Kidney capillary endothelial cell (primary cell): ENCODE data around the gene CRMP1.

ENCODE experiments used
- DNase-seq: peaks from one replicate; pipeline ENCODE4 v3.0.0-alpha.2; 2018; ENCODE audit warnings: low spot score

Gene CRMP1

GRCh38 chr4:5796976-5797375 is 95.9 kb downstream of the CRMP1 start:
- DNase-seq, result no peak

GRCh38 chr4:5795580-5795979 is 97.3 kb downstream of the CRMP1 start:
- DNase-seq, result no peak

- no peak for DNase-seq
These were observed 99.4 kb downstream of the CRMP1 start for GRCh38 chr4:5793514-5793913.

- no peak for DNase-seq
These were observed 101.2 kb downstream of the CRMP1 start for GRCh38 chr4:5791654-5792053.

GRCh38 chr4:5790546-5790857 is 102.4 kb downstream of the CRMP1 start:
- no peak for DNase-seq

GRCh38 chr4:5789141-5789540 is 103.7 kb downstream of the CRMP1 start:
- DNase-seq, result no peak

- no peak for DNase-seq
These were observed 104.7 kb downstream of the CRMP1 start for GRCh38 chr4:5788144-5788543.

- no peak for DNase-seq
These were observed 105.6 kb downstream of the CRMP1 start for GRCh38 chr4:5787311-5787710.

- DNase-seq, result no peak
These were observed 106.8 kb downstream of the CRMP1 start for GRCh38 chr4:5785806-5786680.

GRCh38 chr4:5784960-5785611 is 107.8 kb downstream of the CRMP1 start:
- DNase-seq, result no peak

GRCh38 chr4:5784021-5784420 is 108.9 kb downstream of the CRMP1 start:
- no peak for DNase-seq

- no peak for DNase-seq
These were observed 109.4 kb downstream of the CRMP1 start for GRCh38 chr4:5783486-5783885.

GRCh38 chr4:5782829-5783476 is 109.9 kb downstream of the CRMP1 start:
- no peak for DNase-seq

GRCh38 chr4:5781691-5782090 is 111.2 kb downstream of the CRMP1 start:
- no peak for DNase-seq

GRCh38 chr4:5780831-5781480 is 111.9 kb downstream of the CRMP1 start:
- DNase-seq, result peak; percentile 82

- DNase-seq, result no peak
These were observed 116.4 kb downstream of the CRMP1 start for GRCh38 chr4:5776510-5776909.

- DNase-seq, result no peak
These were observed 118.4 kb downstream of the CRMP1 start for GRCh38 chr4:5774416-5775036.

- DNase-seq, result no peak
These were observed 119.7 kb downstream of the CRMP1 start for GRCh38 chr4:5773271-5773555.

GRCh38 chr4:5772528-5773270 is 120.2 kb downstream of the CRMP1 start:
- DNase-seq, result no peak
